HUES48 (cell line): ENCODE results near the gene CP.
"Not testable (repeated sequence)": the region's sequence is repeated elsewhere in the genome, so short reads cannot be mapped to it uniquely, and the experiment has no call there.

Experiments used
- H3K27ac ChIP-seq: one replicate; pipeline ENCODE4 v1.7.0; 2013; ENCODE audit warnings: low read depth, low read length, inconsistent platforms
- H3K27me3 ChIP-seq: 2 replicates; pipeline ENCODE4 v1.6.1; 2013; ENCODE audit warnings: mild to moderate bottlenecking, low read length; ENCODE audit not compliant: control insufficient read depth, insufficient read depth
- H3K36me3 ChIP-seq: 2 replicates; pipeline ENCODE4 v1.6.1; 2013; ENCODE audit warnings: low read length; ENCODE audit not compliant: control insufficient read depth, insufficient read depth
- H3K4me1 ChIP-seq: 2 replicates; pipeline ENCODE4 v1.6.1; 2013; ENCODE audit warnings: mild to moderate bottlenecking, low read length; ENCODE audit not compliant: control insufficient read depth, insufficient read depth
- H3K4me3 ChIP-seq: 2 replicates; pipeline ENCODE4 v1.5.1; 2013; ENCODE audit warnings: mild to moderate bottlenecking, low read depth, low read length
- H3K9ac ChIP-seq: 2 replicates; pipeline ENCODE4 v1.6.1; 2013; ENCODE audit warnings: mild to moderate bottlenecking, low read depth, low read length, moderate library complexity
- H3K9me3 ChIP-seq: 2 replicates; pipeline ENCODE4 v1.6.1; 2013; ENCODE audit warnings: low read length; ENCODE audit not compliant: control insufficient read depth, insufficient read depth

CP gene

GRCh38 chr3:149207475-149207874 is 14.2 kb downstream of the CP start:
- H3K27me3 ChIP-seq = no peaks in the 10 kb centered on the region
- H3K36me3 ChIP-seq = no peaks in the 10 kb centered on the region
- H3K9me3 ChIP-seq = no peaks in the 10 kb centered on the region
- H3K4me1 ChIP-seq = peaks cover 7% of the 10 kb centered on the region; the same call in 1 of the 2 replicates
- no peak overlapping the region for H3K9ac ChIP-seq
- no peak overlapping the region for H3K4me3 ChIP-seq
- no peak overlapping the region for H3K27ac ChIP-seq

GRCh38 chr3:149204390-149204991 is 17.1 kb downstream of the CP start:
- no peak overlapping the region for H3K4me3 ChIP-seq
- H3K27ac ChIP-seq = no peak overlapping the region
- no peak overlapping the region for H3K9ac ChIP-seq
- no peaks in the 10 kb centered on the region for H3K36me3 ChIP-seq
- H3K4me1 ChIP-seq = peaks cover 13% of the 10 kb centered on the region
- no peaks in the 10 kb centered on the region for H3K9me3 ChIP-seq
- no peaks in the 10 kb centered on the region for H3K27me3 ChIP-seq

DNA sequence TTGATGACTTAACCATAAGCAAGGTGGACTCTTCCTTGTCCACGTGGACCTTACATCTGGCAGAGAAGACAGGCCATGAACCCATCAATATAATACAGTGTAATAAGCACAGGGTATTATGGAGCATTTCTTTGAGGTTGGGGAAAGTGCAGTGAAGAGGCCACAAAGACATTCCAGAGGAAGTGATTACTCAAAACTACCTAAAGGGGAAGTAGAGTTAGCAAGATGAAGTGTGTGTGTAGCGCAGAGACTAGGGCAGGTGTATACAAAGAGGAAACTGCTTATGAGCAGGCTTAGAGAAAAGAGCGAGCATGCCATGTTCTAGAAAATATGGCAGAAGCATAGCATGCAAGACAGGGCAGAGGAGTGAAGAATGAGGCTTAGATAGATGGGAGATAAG is 17.9 kb downstream of the CP start:
- Histone ChIP-seq H3K27ac (no peak overlapping the region), H3K9me3 (no peaks in the 10 kb centered on the region), H3K4me3 (no peak overlapping the region), H3K4me1 (peaks cover 20% of the 10 kb centered on the region), H3K27me3 (no peaks in the 10 kb centered on the region), H3K9ac (no peak overlapping the region), H3K36me3 (no peaks in the 10 kb centered on the region)

DNA sequence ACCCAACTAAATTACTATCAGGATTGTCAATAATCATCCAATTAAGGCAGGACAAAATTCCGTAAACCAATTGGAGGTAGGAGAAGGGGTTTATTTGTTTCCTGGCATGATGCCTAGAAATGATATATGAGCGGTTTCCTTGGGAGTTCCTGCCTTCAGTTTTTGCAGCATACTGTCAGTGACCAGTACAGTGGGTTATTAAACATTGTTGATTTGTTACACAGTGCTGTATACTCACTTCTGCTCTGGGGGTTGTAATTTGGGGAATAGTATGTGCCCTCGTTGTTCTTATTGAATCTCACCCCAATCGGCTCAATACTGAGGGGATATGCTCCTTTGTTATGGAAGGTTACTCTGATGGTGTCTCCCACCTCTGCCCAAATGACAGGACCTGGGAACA is 22.2 kb downstream of the CP start:
- H3K27ac ChIP-seq = peak overlapping the region; percentile 99
- peaks cover 44% of the 10 kb centered on the region for H3K4me1 ChIP-seq
- peak overlapping the region; percentile 46; the same call in 1 of the 2 replicates for H3K9ac ChIP-seq
- H3K4me3 ChIP-seq = no peak overlapping the region
- no peaks in the 10 kb centered on the region for H3K36me3 ChIP-seq
- no peaks in the 10 kb centered on the region for H3K9me3 ChIP-seq
- H3K27me3 ChIP-seq = no peaks in the 10 kb centered on the region

DNA sequence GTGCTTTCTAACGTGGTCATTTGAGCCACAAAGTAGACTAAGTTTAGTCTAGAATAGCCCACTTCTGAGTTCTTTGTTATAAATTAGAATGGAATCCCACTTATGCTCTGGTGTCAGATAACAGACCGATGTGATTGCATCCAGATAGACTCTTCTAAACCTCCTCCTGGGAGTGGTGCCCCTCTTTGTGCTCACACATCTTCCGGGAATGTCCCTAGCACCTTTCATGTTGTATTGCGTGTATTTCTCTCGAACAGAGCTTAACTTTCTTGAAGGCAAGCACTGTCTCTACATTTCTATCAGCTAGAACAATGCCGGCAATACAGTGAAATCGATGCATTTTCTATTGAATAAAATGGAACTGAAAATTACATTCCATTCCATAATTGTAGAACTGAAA is 23.0 kb downstream of the CP start:
- peak overlapping the region; percentile 99 for H3K27ac ChIP-seq
- no peaks in the 10 kb centered on the region for H3K36me3 ChIP-seq
- no peaks in the 10 kb centered on the region for H3K9me3 ChIP-seq
- peak overlapping the region; percentile 79 for H3K9ac ChIP-seq
- H3K27me3 ChIP-seq = no peaks in the 10 kb centered on the region
- H3K4me3 ChIP-seq = peak overlapping the region; percentile 52
- H3K4me1 ChIP-seq = peaks cover 42% of the 10 kb centered on the region

- peak overlapping the region; percentile 79 for H3K9ac ChIP-seq
- no peaks in the 10 kb centered on the region for H3K36me3 ChIP-seq
- H3K27me3 ChIP-seq = no peaks in the 10 kb centered on the region
- H3K4me1 ChIP-seq = peaks cover 51% of the 10 kb centered on the region
- H3K4me3 ChIP-seq = peak overlapping the region; percentile 52
- peak overlapping the region; percentile 99 for H3K27ac ChIP-seq
- no peaks in the 10 kb centered on the region for H3K9me3 ChIP-seq
Measured at GRCh38 chr3:149197669-149198068, 24.0 kb downstream of the CP start.

DNA sequence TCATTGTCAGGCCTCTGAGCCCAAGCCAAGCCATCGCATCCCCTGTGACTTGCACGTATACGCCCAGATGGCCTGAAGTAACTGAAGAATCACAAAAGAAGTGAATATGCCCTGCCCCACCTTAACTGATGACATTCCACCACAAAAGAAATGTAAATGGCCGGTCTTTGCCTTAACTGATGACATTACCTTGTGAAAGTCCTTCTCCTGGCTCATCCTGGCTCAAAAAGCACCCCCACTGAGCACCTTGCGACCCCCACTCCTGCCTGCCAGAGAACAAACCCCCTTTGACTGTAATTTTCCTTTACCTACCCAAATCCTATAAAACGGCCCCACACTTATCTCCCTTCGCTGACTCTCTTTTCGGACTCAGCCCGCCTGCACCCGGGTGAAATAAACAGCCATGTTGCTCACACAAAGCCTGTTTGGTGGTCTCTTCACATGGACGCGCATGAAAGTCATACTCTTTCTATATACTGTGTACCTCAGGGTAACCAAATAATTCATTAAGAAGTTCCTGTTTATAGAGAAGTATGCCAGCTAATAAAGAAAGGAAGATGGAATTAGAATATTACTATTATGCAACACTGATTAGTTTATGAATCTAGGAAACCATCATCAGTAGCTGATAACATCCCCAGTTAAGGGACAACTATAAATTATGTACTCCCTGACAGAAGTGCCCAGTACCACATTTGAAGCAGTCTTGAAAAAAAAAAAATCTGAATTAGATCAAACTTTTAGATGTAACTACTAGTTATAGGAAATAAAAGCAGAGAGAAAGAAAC is 24.6 kb downstream of the CP start:
- H3K4me3 ChIP-seq = peak overlapping the region; percentile 52
- not testable (repeated sequence) for H3K9me3 ChIP-seq, H3K36me3 ChIP-seq, H3K27me3 ChIP-seq
- H3K9ac ChIP-seq = peak overlapping the region; percentile 79
- peaks cover 58% of the 10 kb centered on the region for H3K4me1 ChIP-seq
- peak overlapping the region; percentile 99 for H3K27ac ChIP-seq

DNA sequence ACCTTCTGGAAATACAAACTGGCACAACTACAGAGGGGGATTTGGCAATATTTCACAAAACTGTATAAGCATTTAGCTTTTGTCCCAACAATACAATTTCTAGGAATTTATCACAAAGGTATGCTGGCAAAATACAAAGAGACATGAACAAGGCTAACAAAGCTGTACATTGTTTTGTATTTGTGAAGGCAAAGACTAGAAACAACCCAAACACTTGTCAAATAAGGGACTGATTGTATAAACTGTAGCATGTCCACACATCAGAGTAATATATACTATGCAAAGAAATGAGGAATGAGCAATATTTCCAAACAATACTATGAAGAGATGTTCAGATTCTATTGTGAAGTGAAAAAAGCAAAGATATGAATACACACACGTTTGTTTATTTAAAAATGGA is 26.4 kb downstream of the CP start:
- H3K27ac ChIP-seq = peak overlapping the region; percentile 93
- H3K36me3 ChIP-seq = no peaks in the 10 kb centered on the region
- H3K4me3 ChIP-seq = no peak overlapping the region
- H3K9ac ChIP-seq = no peak overlapping the region
- no peaks in the 10 kb centered on the region for H3K27me3 ChIP-seq
- H3K9me3 ChIP-seq = no peaks in the 10 kb centered on the region
- peaks cover 63% of the 10 kb centered on the region for H3K4me1 ChIP-seq

DNA sequence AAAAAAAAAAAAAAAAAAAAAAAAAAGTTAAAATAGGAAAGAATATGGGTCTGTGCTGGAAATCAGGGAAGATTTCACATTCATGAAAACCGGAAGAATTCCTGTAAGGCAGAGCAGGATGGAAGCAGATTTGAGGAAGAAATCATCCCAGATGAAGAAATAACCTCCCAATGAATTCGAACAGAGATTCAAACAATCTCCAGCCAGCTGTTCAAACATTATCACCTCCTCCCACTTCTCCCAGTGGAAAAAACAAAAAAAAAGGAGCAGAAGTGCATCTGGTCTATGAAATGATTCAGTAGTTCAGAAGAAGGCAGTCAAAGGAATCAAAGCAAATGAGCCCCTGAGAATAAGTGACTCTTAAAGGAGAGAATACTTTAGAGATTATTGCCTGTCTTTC is 33.1 kb downstream of the CP start:
- H3K9ac ChIP-seq = no peak overlapping the region
- no peaks in the 10 kb centered on the region for H3K9me3 ChIP-seq
- H3K27me3 ChIP-seq = no peaks in the 10 kb centered on the region
- no peak overlapping the region for H3K27ac ChIP-seq
- no peaks in the 10 kb centered on the region for H3K36me3 ChIP-seq
- peaks cover 30% of the 10 kb centered on the region for H3K4me1 ChIP-seq
- no peak overlapping the region for H3K4me3 ChIP-seq

DNA sequence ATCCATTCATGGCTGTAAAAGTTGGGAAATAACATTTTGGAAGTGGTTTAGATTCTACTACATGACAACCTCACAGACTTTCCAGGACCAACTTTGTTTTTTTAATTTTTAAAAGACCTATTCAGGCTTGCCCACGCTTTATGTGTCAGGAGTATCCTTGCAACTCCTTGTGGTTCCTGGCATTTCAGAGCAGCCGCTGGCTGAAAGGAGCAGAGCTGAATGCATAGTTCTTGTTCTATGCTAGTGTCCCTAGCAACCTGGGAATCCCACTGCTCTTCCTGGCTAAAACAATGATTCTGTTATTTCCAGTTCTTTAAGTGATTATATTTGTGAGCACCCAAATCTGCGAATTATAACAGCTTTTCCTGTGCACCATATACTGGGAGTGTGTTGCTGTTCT is 34.9 kb downstream of the CP start:
- no peaks in the 10 kb centered on the region for H3K9me3 ChIP-seq
- no peak overlapping the region for H3K4me3 ChIP-seq
- no peak overlapping the region for H3K9ac ChIP-seq
- peaks cover 13% of the 10 kb centered on the region for H3K4me1 ChIP-seq
- H3K36me3 ChIP-seq = no peaks in the 10 kb centered on the region
- H3K27ac ChIP-seq = no peak overlapping the region
- H3K27me3 ChIP-seq = no peaks in the 10 kb centered on the region

DNA sequence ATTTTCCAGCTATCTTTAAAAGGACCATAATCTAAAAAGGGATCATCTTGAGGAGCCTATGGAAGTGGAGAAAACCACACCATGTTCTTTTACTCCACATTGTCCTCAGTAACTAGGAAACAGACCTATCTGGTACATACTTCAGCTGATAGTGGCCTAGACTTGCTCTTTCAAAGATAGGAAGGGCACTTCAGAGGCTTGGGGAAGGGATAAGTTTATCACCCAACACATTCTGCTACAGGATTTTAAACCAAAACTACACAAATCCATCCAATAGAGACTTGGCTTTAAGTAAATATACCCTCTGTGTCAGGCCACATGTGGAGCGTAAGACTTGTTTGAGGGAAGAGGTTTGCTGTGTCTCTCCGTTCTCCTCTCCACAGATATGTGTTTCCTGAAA is 35.4 kb downstream of the CP start:
- no peak overlapping the region for H3K27ac ChIP-seq
- no peaks in the 10 kb centered on the region for H3K36me3 ChIP-seq
- H3K4me1 ChIP-seq = peaks cover 10% of the 10 kb centered on the region
- no peaks in the 10 kb centered on the region for H3K27me3 ChIP-seq
- no peak overlapping the region for H3K4me3 ChIP-seq
- no peaks in the 10 kb centered on the region for H3K9me3 ChIP-seq
- H3K9ac ChIP-seq = no peak overlapping the region
